Measurements from ENCODE around the gene PRKCA.

Gene PRKCA

GRCh38 chr17:66671156-66671555 is 368.7 kb downstream of the PRKCA start:
- DNase-seq, result no peak

GRCh38 chr17:66673668-66674276 is 371.4 kb downstream of the PRKCA start:
- DNase-seq, result no peak

GRCh38 chr17:66675273-66675990 is 373.0 kb downstream of the PRKCA start:
- no peak for DNase-seq

GRCh38 chr17:66675991-66676371 is 373.6 kb downstream of the PRKCA start:
- no peak for DNase-seq

- DNase-seq, result no peak
Measured at GRCh38 chr17:66676421-66676820, 374.0 kb downstream of the PRKCA start.

GRCh38 chr17:66677201-66677981 is 375.0 kb downstream of the PRKCA start:
- no peak for DNase-seq

- DNase-seq, result no peak
Measured at GRCh38 chr17:66678061-66678460, 375.6 kb downstream of the PRKCA start.

GRCh38 chr17:66678827-66679226 is 376.4 kb downstream of the PRKCA start:
- DNase-seq, result no peak

GRCh38 chr17:66679631-66680517 is 377.5 kb downstream of the PRKCA start:
- DNase-seq, result no peak

- no peak for DNase-seq
Measured at GRCh38 chr17:66682283-66682682, 379.9 kb downstream of the PRKCA start.

- DNase-seq, result no peak
Measured at GRCh38 chr17:66684261-66684660, 381.8 kb downstream of the PRKCA start.

GRCh38 chr17:66684731-66685130 is 382.3 kb downstream of the PRKCA start:
- no peak for DNase-seq

- no peak for DNase-seq
Measured at GRCh38 chr17:66686601-66687000, 384.2 kb downstream of the PRKCA start.

GRCh38 chr17:66687570-66688284 is 385.3 kb downstream of the PRKCA start:
- no peak for DNase-seq

GRCh38 chr17:66689221-66689620 is 386.8 kb downstream of the PRKCA start:
- no peak for DNase-seq

- DNase-seq, result no peak
Measured at GRCh38 chr17:66690166-66690565, 387.8 kb downstream of the PRKCA start.

GRCh38 chr17:66691644-66692420 is 389.4 kb downstream of the PRKCA start:
- DNase-seq, result no peak

GRCh38 chr17:66692421-66692690 is 389.9 kb downstream of the PRKCA start:
- no peak for DNase-seq

- no peak for DNase-seq
Measured at GRCh38 chr17:66695098-66695497, 392.7 kb downstream of the PRKCA start.

- DNase-seq, result no peak
Measured at GRCh38 chr17:66698270-66698669, 395.9 kb downstream of the PRKCA start.

GRCh38 chr17:66701462-66701861 is 399.0 kb downstream of the PRKCA start:
- no peak for DNase-seq

Measured in activated CD4-positive, CD25-positive, alpha-beta regulatory T cell (primary cell).